Hindlimb muscle (tissue), 1 donor: ENCODE data around the gene DGUOK. TPM values are rescaled to one million over a fixed set of nuclear protein-coding genes. Genes with fewer than 3 reads are reported as not detected.

Experiments
- DNase-seq: peaks from one replicate; pipeline ENCODE4 v3.0.0-alpha.2; 2013
- polyA plus RNA-seq: library from polyadenylated mRNA; unstranded; fragments of 120-200 nt; gene quantifications from one replicate; pipeline ENCODE4 v1.2.1, GENCODE V29; 2013; ENCODE audit not compliant: insufficient read length

The DGUOK gene
- polyA plus RNA-seq, 1 donor: 37.4 TPM

GRCh38 chr2:73981081-73982001, 54.7 kb downstream of the DGUOK start:
- no peak for DNase-seq

- no peak for DNase-seq
Measured at GRCh38 chr2:73982140-73982617, 55.5 kb downstream of the DGUOK start.

DNA sequence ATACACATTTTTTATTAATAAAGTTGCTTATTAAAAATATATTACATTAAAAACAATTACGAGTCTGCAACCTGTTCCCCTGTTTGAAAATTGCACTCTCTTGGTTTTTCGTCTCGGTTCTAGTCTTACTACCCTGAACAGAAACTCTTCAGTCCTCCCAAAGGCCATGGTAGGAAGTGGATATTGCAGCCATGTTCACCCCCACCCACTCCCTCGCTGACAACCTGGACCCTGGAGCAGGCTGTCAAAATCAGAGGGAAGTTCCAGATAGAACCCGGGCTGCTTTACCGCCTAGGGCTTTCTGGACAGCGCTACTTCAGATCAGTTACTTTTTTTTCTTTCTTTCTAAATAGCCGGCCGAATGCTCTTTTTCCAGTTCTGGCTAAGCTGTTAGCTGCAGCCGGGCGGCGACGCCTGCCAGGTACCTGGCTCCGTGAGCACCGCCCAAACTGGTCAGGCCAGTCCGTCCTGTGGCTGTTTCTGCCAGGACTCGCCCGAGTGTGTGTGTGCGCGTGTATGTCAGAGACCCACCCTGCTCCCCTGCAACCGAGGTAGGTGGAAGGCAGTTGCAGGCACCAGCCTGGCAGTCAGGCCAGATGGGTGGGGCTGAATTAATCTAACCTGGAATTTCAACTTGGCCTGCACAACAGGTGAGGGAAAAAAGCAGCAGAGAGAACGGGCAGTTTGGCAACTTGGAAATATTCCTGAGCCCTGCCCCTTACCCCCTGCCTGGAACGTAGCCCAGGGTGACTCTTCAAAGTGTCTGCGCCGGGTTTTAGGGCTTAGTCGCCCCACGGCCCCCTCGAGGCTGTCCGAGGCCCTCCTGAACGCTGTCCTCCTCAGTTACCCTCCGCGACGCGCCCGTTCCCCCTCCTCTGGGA, 56.9 kb downstream of the DGUOK start:
- no peak for DNase-seq

DNA sequence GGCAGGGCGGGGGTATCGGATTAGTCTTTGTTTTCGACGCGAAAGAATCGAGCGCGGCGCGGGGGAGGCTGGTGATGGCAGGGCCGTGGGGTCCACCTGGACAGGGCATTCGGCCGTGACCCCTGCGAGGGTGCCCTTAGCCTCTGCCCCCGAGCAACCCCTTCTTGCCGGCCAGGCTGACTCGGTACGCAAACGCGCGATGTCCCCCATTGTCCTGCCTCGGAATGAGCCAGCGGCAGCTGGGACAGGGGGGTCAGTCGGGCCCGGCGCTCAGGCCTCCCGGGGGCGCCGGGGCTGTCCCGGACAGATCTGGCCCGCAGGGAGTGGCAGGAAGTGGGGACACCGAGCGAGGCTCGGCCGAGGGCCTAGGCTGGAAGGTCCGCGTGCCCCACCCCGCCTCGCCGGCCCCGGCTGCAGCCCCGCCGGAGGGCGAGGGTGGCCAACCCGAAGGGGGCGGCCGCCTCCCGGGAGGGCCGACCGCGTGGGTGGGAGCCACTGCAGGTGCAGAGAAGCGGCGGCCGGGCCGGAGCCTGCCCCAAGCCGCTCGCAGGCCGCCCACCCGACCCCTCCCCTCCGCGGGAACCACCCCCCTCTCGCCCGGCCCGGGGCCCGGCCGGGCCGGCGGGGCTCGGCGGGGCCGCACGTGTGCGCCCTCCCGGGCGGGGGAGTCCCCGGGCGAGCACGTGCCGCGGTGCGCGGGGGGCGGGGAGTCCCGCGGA, 57.7 kb downstream of the DGUOK start, which contains the start of gene TET3:
TSS of gene TET3 (plus strand) at position 708 of the 719 bp plus-strand sequence. CDS start 1,494 bp downstream, outside the sequence.
- DNase-seq: no peak

GRCh38 chr2:73984922-73985307, 58.2 kb downstream of the DGUOK start:
- peak; percentile 46 for DNase-seq

GRCh38 chr2:73985308-73986084, 58.8 kb downstream of the DGUOK start:
- no peak for DNase-seq

- DNase-seq: no peak
Measured at GRCh38 chr2:73986085-73986681, 59.5 kb downstream of the DGUOK start.

- DNase-seq: no peak
Measured at GRCh38 chr2:73987109-73987947, 60.6 kb downstream of the DGUOK start.

GRCh38 chr2:73987948-73988700, 61.4 kb downstream of the DGUOK start:
- DNase-seq: no peak

DNA sequence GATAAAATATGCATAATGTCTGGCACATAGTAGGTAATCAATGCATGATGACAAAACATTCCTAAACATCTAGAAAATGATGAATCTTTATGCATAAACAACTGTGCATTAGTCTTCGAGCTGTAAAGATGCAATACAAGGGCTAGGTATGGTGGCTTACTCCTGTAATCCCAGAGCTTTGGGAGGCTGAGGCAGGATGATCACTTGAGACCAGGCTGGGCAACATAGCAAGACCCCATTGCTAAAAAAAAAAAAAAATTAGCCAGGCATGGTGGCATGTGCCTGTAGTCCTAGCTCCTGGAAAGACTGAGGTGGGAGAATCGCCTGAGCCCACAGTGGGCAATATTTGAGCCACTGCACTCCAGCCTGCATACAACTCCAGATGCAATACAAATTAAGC, 63.3 kb downstream of the DGUOK start:
- DNase-seq: no peak

- DNase-seq: no peak
Measured at GRCh38 chr2:73990531-73990930, 63.9 kb downstream of the DGUOK start.

- DNase-seq: no peak
Measured at GRCh38 chr2:73992036-73992435, 65.4 kb downstream of the DGUOK start.

GRCh38 chr2:73993376-73993775, 66.7 kb downstream of the DGUOK start:
- DNase-seq: no peak

- DNase-seq: no peak
Measured at GRCh38 chr2:73993778-73994177, 67.1 kb downstream of the DGUOK start.

GRCh38 chr2:73994178-73994831, 67.6 kb downstream of the DGUOK start:
- no peak for DNase-seq

DNA sequence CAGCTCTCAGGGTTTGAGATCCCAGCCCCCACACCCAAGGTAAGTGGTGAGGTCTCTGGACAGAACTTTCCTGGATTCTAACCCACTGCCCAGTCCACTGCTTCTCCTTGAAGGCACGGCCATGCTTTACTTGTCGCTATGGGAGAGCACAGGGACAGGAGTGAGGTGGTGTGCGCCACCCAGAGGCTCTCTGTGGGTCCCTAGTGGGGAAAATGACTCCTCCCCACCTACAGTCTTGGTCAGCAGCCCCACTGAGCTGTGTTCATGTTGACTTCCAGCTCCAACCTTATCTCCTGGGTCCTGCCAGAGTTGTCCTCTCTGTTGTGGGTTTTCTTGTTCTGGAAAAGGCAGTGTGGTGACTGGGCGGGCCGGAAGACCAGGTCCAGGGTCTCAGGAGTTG, 69.1 kb downstream of the DGUOK start:
- no peak for DNase-seq

GRCh38 chr2:73997813-73998212, 71.1 kb downstream of the DGUOK start:
- no peak for DNase-seq

DNA sequence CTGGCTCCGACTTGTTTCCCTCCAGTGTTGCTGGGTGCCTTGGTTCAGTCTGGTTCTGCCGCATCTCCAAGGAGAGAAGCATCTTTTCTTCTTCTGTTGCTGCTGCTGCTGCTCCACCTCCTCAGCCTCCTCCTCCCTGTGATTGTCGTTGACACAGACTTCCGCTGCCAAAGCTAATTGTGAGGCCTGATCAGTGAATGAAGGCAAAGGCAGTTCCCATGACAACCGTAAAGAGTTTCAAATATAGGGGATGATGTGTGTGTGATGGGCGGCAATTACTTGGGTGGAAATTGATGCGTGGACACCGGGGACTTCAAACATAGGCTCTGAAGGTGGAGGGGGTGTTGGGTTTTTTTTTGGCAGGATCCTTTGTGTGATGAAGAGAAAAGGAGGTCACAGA, 71.8 kb downstream of the DGUOK start:
- no peak for DNase-seq

DNA sequence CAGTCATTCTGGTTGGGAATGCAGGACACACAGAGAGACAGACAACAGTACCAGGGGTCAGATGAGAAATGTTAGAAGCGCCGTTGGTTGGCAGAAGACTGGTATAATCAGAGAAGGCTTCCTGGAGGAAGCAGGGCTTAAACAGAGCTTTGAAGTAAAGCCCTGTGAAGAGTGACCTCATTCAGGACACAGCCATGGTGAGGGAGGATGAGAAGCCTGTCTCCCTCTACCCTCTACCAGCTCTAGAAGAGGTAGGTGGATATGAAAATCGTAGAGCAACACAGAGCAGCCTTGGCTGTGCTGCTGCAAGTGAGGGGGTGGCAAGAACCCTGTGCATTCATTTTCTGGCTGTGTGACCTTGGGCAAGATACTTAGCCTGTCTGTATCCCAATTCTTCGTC, 72.3 kb downstream of the DGUOK start:
- no peak for DNase-seq
